Mammary epithelial cell (primary cell): ENCODE measurements around the gene PMFBP1.

Source experiments
- CTCF ChIP-seq, 2 donors: IDR thresholded peaks in 1 of 2; conservative IDR thresholded peaks in 1 of 2; 2 replicates each; pipeline ENCODE4 v1.5.1; 2011 to 2012; ENCODE audit warnings: inconsistent platforms in 2 of 2, low read length in 2 of 2, mild to moderate bottlenecking in 2 of 2, control low read depth in 1 of 2, low read depth in 1 of 2; ENCODE audit not compliant: insufficient read depth in 1 of 2; ENCODE audit errors: extremely low read depth in 1 of 2
- EZH2 ChIP-seq: IDR thresholded peaks from 2 replicates; pipeline ENCODE4 v1.6.1; 2012; ENCODE audit warnings: low read length, inconsistent platforms, borderline replicate concordance

- no peak for TF ChIP-seq CTCF (conservative IDR thresholded peaks at IDR 0.05 in 1 of 2, IDR thresholded peaks at IDR 0.05 in 1 of 2; ENCODE audit: extremely low read depth in 1 of 2, insufficient read depth in 1 of 2, low read depth in 1 of 2, low read length in 2 of 2)
- TF ChIP-seq EZH2, result no peak
Observed at GRCh38 chr16:72219282-72219681, 47.3 kb upstream of the PMFBP1 start.
